K562 (cell line): ENCODE results near the gene FANCI. TPM values are rescaled to one million over a fixed set of nuclear protein-coding genes. Genes with fewer than 3 reads are reported as not detected.

Source experiments
- E4F1 ChIP-seq: fragments of 250-450 bp; sonication (Bioruptor Pico); IDR thresholded peaks from 2 replicates; pipeline ENCODE4 v1.5.0; 2021; ENCODE audit warnings: mild to moderate bottlenecking, borderline replicate concordance
- EGR1 ChIP-seq: fragments of 450-650 bp; conservative IDR thresholded peaks from 2 replicates; pipeline ENCODE4 v1.6.1; 2017; ENCODE audit warnings: mild to moderate bottlenecking
- KDM4B ChIP-seq, 2 experiments: fragments of 450-650 bp in 1 of 2; sonication (generic) in 1 of 2; IDR thresholded peaks; 2 replicates each; pipeline ENCODE4 v1.6.1; 2016 to 2017; ENCODE audit warnings: borderline replicate concordance in 2 of 2, antibody characterized with exemption in 1 of 2, low read depth in 1 of 2, mild to moderate bottlenecking in 1 of 2
- RBM25 ChIP-seq: fragments of 200-400 bp; formaldehyde crosslinking; IDR thresholded peaks from 2 replicates; pipeline ENCODE4 v1.6.1; 2018; ENCODE audit warnings: low read length, low read depth, moderate library complexity; ENCODE audit not compliant: severe bottlenecking
- RFX1 ChIP-seq: fragments of 450-650 bp; IDR thresholded peaks from 2 replicates; pipeline ENCODE4 v1.6.1; 2016; ENCODE audit warnings: mild to moderate bottlenecking, moderate library complexity
- STAT5B ChIP-seq: fragments of 250-450 bp; sonication (Bioruptor Pico); IDR thresholded peaks from 2 replicates; pipeline ENCODE4 v1.8.0; 2021; ENCODE audit warnings: mild to moderate bottlenecking, inconsistent platforms
- ZFP91 ChIP-seq: sonication (generic); formaldehyde crosslinking; IDR thresholded peaks from 2 replicates; pipeline ENCODE4 v1.8.0; 2022; ENCODE audit warnings: mild to moderate bottlenecking, missing genetic modification reagents
- ZNF507 ChIP-seq: conservative IDR thresholded peaks from 2 replicates; pipeline ENCODE4 v1.6.1; 2017; ENCODE audit warnings: missing genetic modification characterization, missing compliant biosample characterization
- polyA plus RNA-seq, 8 experiments: library from polyadenylated mRNA; depleted of rRNA in 4 of 8; stranded (reverse) in 5 of 8; unstranded in 3 of 8; fragments of >200 nt; fragmentation: Nextera tagmentation in 2 of 8; fragmentation: Illumina TruSeq in 1 of 8; extraction: Ambion mirVana in 2 of 8; extraction: Trizol in 1 of 8; gene quantifications; 2 replicates each; pipeline versions ENCODE4 v1.2.1 to v1.2.3, GENCODE V29; 2011 to 2014; ENCODE audit warnings: inconsistent platforms in 1 of 8, missing spikeins in 1 of 8
- total RNA-seq, 7 experiments: library from RNA; depleted of rRNA in 6 of 7; stranded (reverse); fragments of >200 nt in 6 of 7; fragmentation: Illumina TruSeq in 2 of 7; extraction: Trizol in 2 of 7; gene quantifications; 2 replicates each; pipeline versions ENCODE4 v1.2.1 to v1.2.3, GENCODE V29; 2011 to 2021; ENCODE audit warnings: low replicate concordance in 1 of 7

FANCI gene
- total and polyA plus RNA-seq, 9 of the 15 experiments (the other 6 are each of a cell fraction or from before 2014, with no cell fraction given) = 72.1 to 165 (median 131) TPM

- no peak for TF ChIP-seq KDM4B (IDR thresholded peaks at IDR 0.05; ENCODE audit: borderline replicate concordance in 2 of 2, low read depth in 1 of 2)
- no peak for TF ChIP-seq ZNF507 (tag)
- no peak for TF ChIP-seq RFX1
- no peak for TF ChIP-seq E4F1 (CRISPR knock-in tag)
- no peak for TF ChIP-seq EGR1
- no peak for TF ChIP-seq STAT5B
- TF ChIP-seq ZFP91 = no peak
- no peak for TF ChIP-seq RBM25
Measured at GRCh38 chr15:89329329-89330084, 85.7 kb downstream of the FANCI start (continued).
